Thymus (tissue), 11 donors: ENCODE data around the gene KANSL1. TPM values are rescaled to one million over a fixed set of nuclear protein-coding genes. Genes with fewer than 3 reads are reported as not detected.
"Not testable (repeated sequence)": the region's sequence is repeated elsewhere in the genome, so short reads cannot be mapped to it uniquely, and the experiment has no call there.

Source experiments
- DNase-seq, 9 donors: peaks; one replicate each; pipeline ENCODE4 v3.0.0-alpha.2; 2013; ENCODE audit warnings: low spot score in 9 of 9, low read depth in 6 of 9, missing footprints in 1 of 9
- H3K27ac ChIP-seq, 2 donors: one replicate each; pipeline ENCODE4 v1.5.1; 2013; ENCODE audit warnings: control low read depth in 1 of 2, low read depth in 1 of 2, low read length in 1 of 2, mild to moderate bottlenecking in 1 of 2, moderate library complexity in 1 of 2
- H3K27me3 ChIP-seq, 2 donors: one replicate each; pipeline ENCODE4 v1.5.1; 2013; ENCODE audit warnings: low read length in 1 of 2; ENCODE audit not compliant: control insufficient read depth in 2 of 2, insufficient read depth in 1 of 2
- H3K36me3 ChIP-seq, 2 donors: one replicate each; pipeline ENCODE4 v1.5.1; 2013; ENCODE audit warnings: low read length in 1 of 2, mild to moderate bottlenecking in 1 of 2, moderate library complexity in 1 of 2; ENCODE audit not compliant: control insufficient read depth in 2 of 2, insufficient read depth in 2 of 2
- H3K4me1 ChIP-seq, 2 donors: one replicate each; pipeline ENCODE4 v1.5.1; 2013; ENCODE audit warnings: low read length in 2 of 2; ENCODE audit not compliant: control insufficient read depth in 2 of 2, insufficient read depth in 2 of 2
- H3K4me3 ChIP-seq, 2 donors: one replicate each; pipeline ENCODE4 v1.5.1; 2013; ENCODE audit warnings: low read length in 2 of 2, control low read depth in 1 of 2, mild to moderate bottlenecking in 1 of 2
- H3K9me3 ChIP-seq, 2 donors: one replicate each; pipeline ENCODE4 v1.5.1; 2013; ENCODE audit warnings: low read length in 1 of 2, mild to moderate bottlenecking in 1 of 2; ENCODE audit not compliant: control insufficient read depth in 2 of 2, insufficient read depth in 1 of 2
- WGBS: extraction: QIAGEN DNeasy Blood & Tissue Kit; methylation state at CpG from one replicate; pipeline ENCODE4 v1.1.7; 2013; 5-methylcytosine and 5-hydroxymethylcytosine counted together
- polyA plus RNA-seq: library from polyadenylated mRNA; stranded (reverse); fragments of 200-250 nt; gene quantifications from one replicate; pipeline ENCODE4 v1.2.3, GENCODE V29; 2013
- total RNA-seq: library from RNA; stranded (reverse); fragments of 120-200 nt; gene quantifications from one replicate; pipeline ENCODE4 v1.2.4, GENCODE V29; 2013
- donor health status: healthy.

Gene KANSL1
- total and polyA plus RNA-seq, 2 donors, result 22.3 to 101 TPM

DNA sequence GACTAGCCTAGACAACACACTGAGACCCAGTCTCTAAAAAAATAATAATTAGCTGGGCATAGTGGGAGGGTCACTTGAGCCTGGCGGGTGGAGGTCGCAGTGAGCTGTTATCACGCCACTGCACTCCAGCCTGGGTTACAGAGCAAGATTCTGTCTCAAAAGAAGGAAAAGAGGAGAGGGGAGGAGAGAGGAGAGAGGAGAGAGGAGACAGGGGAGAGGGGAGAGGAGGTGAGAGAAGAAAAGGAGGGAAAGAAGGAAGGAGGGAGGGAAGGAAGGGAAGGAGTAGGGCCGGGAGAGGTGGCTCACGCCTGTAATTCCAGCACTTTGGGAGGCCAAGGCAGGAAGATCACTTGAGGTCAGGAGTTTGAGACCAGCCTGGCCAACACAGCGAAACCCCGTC is 9.8 kb downstream of the KANSL1 start:
- not testable (repeated sequence) for DNase-seq, H3K9me3 ChIP-seq, H3K27ac ChIP-seq, H3K27me3 ChIP-seq, H3K36me3 ChIP-seq, H3K4me3 ChIP-seq
- H3K4me1 ChIP-seq, result peaks cover 16 to 21% of the 10 kb centered on the region in 2 donors
- 97% methylated on average over 7 of the region's 7 CpGs for WGBS

DNA sequence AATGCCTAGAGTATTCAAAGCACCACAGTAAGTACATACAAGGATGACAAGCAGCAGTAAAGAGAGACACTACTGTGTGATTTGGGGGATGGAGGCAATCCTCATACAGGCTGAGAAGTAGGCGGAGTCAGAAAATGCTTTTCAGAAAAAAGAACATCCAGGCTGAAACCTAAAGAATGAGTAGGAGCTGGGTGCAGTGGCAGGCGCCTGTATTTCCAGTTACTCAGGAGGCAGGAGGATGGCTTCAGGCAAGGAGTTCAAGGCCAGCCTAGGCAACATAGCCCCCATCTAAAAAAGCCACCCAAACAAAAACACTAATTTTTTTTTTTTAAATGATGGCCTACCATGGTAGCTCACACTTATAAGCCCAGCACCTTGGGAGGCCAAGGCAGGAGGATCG is 10.3 kb downstream of the KANSL1 start:
- no peak overlapping the region for H3K4me3 ChIP-seq
- H3K4me1 ChIP-seq, result peaks cover 13 to 18% of the 10 kb centered on the region in 2 donors
- WGBS, result 95% methylated on average over 3 of the region's 3 CpGs
- peak in 1 of 9 donors; percentile 58 for DNase-seq
- H3K36me3 ChIP-seq, result peaks cover 0 to 9% of the 10 kb centered on the region in 2 donors
- H3K27me3 ChIP-seq, result no peaks in the 10 kb centered on the region
- no peak overlapping the region for H3K27ac ChIP-seq
- H3K9me3 ChIP-seq, result peaks cover 0 to 2% of the 10 kb centered on the region in 2 donors

DNA sequence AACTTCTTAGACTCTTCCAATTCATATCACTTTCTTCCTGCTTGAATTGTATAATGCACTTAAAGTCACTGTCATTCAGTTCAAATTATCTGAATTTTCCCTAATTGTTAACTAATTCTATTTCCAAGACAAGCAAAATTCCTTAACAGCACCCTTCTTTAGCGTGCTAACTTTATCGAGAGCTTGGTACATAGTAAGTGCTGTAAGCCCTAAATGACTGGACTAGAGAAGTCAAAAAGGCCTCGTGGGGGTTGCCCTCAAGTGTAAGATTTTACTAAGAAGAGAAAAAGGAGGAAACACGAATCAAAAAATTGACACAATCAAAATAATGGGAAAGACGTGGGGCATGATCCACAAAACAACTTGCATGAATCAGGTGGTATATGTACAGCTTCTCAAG is 11.3 kb downstream of the KANSL1 start:
- H3K27ac ChIP-seq, result no peak overlapping the region
- H3K9me3 ChIP-seq, result peaks cover 0 to 2% of the 10 kb centered on the region in 2 donors
- H3K4me3 ChIP-seq, result no peak overlapping the region
- 91% methylated on average over 5 of the region's 5 CpGs for WGBS
- H3K36me3 ChIP-seq, result peaks cover 0 to 9% of the 10 kb centered on the region in 2 donors
- DNase-seq, result no peak
- H3K4me1 ChIP-seq, result peaks cover 12 to 16% of the 10 kb centered on the region in 2 donors
- no peaks in the 10 kb centered on the region for H3K27me3 ChIP-seq

DNA sequence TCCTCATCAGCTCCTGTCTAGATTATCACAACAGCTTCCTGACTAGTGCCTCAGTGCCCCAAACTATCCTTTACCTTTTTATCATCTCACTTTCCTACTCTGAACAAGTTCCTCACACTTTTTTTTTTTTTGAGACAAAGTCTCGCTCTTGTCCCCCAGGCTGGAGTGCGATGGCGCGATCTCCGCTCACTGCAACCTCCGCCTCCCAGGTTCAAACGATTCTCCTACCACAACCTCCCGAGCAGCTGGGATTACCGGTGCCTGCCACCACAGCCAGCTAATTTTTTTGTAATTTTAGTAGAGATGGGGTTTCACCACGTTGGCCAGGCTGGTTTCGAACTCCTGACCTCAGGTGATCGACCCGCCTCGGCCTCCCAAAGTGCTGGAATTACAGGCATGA is 11.9 kb downstream of the KANSL1 start:
- not testable (repeated sequence) for H3K27ac ChIP-seq, H3K36me3 ChIP-seq, DNase-seq, H3K4me3 ChIP-seq, H3K9me3 ChIP-seq, H3K27me3 ChIP-seq
- 93% methylated on average over 14 of the region's 14 CpGs for WGBS
- H3K4me1 ChIP-seq, result peaks cover 11 to 16% of the 10 kb centered on the region in 2 donors

DNA sequence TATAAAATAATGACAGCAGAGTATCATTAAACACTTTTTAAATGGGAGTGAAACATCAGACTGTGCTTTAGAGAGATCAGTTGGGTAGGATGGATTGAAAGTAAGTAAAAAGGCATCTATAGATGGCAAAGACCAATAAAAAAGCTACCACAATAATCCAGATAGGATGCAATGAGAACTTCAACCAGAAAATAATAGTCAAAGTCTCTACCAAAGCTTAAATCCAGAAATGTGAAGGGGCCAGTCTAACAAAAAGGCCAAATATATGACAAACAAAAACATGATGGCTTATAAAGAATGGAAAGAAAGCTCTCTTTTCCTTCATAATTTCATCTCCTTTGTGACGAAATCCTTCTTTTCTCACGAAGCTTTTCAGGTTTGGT is 12.3 kb downstream of the KANSL1 start:
- WGBS, result 85% methylated on average over 2 of the region's 2 CpGs
- no peak overlapping the region for H3K27ac ChIP-seq
- H3K4me1 ChIP-seq, result peaks cover 8 to 16% of the 10 kb centered on the region in 2 donors
- no peak overlapping the region for H3K4me3 ChIP-seq
- no peak for DNase-seq
- H3K27me3 ChIP-seq, result no peaks in the 10 kb centered on the region
- H3K36me3 ChIP-seq, result peaks cover 0 to 9% of the 10 kb centered on the region in 2 donors
- peaks cover 0 to 2% of the 10 kb centered on the region in 2 donors for H3K9me3 ChIP-seq

DNA sequence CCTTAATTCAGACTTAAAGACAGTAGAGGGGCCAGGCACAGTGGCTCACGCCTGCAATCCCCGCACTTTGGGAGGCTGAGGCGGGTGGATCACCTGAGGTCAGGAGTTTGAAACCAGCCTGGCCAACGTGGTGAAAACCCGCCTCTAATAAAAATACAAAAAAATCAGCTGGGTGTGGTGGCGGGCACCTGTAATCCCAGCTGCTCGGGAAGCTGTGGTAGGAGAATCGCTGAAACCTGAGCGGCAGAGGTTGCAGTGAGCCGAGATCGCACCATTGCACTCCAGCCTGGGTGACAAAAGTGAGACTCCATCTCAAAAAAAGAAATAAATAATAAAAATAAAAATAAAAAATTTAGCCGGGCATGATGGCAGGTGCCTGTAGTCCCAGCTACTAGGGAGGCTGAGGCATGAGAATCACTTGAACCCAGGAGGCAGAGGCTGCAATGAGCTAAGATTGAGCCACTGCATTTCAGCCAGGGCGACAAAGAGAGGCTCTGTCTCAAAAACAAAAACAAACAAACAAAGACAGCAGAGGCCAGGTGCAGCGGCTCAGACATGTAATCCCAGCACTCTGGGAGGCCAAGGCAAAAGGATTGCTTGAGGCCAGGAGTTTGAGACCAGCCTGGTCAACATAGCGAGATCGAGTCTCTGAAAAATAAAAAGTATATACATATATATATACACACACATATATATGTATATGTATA is 12.9 kb downstream of the KANSL1 start:
- H3K27me3 ChIP-seq, H3K36me3 ChIP-seq, H3K27ac ChIP-seq, DNase-seq, H3K9me3 ChIP-seq, H3K4me3 ChIP-seq: not testable (repeated sequence)
- WGBS, result 96% methylated on average over 16 of the region's 16 CpGs
- peaks cover 8 to 16% of the 10 kb centered on the region in 2 donors for H3K4me1 ChIP-seq

DNA sequence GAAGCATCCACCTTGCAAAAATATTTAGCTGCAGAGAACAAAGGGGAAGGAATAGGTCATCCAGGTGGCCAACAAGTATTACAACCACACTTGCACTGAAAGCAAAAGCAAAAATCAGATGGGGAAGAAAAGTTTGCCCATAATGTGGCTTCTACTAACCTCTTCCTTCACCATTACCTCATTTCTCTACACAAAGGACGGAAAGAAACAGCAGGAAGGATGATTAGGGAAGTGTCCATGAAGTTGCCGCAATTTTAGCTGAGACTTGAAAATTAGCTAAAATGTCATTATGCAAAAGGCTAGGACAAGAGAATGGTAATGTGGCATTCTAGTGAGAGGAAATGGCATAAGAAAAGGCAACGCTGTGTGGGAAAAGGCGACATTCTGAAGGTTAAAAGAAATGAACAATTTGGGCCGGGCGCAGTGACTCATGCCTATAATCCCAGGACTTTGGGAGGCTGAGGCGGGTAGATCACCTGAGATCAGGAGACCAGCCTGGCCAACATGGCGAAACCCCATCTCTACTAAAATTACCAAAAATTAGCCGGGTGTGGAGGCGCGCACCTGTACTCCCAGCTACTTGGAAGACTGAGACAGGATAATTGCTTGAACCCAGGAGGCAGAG is 13.7 kb downstream of the KANSL1 start:
- H3K4me1 ChIP-seq, result peaks cover 4 to 14% of the 10 kb centered on the region in 2 donors
- peaks cover 0 to 10% of the 10 kb centered on the region in 2 donors for H3K36me3 ChIP-seq
- DNase-seq, result peak in 1 of 9 donors; percentile 52
- WGBS, result 86% methylated on average over 11 of the region's 11 CpGs
- H3K4me3 ChIP-seq, result no peak overlapping the region
- no peak overlapping the region for H3K27ac ChIP-seq
- H3K9me3 ChIP-seq, result peaks cover 0 to 2% of the 10 kb centered on the region in 2 donors
- no peaks in the 10 kb centered on the region for H3K27me3 ChIP-seq

DNA sequence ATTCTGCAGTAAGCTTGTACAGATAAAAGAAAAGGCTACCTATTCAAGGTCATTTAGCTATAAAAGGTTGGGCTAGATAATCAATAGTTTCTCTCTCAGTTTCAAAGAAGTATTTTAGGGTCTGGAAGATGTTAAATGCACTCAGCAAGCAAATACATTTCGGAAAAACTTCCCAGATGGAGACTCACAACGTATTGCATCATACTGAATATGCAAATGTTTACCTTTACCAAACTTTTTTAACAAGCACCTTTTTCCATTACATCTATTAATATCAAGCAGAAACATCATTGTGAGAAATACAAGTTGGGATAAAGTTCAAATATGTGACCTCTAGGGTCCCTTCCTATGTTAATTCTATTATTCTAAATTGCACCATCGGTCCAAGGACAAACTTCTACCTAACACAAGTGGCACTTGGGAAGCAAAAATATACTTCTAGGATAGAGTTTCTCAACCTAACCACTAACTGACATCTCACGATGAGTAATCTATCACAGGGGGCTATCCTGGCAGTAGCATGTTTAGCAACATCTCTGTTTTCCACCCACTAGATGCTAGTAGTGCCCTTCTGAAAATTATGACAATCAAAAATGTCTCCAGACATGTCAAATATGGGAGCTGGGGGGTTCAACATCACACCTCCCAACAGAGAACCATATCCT is 14.5 kb downstream of the KANSL1 start:
- no peak overlapping the region for H3K27ac ChIP-seq
- peaks cover 0 to 2% of the 10 kb centered on the region in 2 donors for H3K9me3 ChIP-seq
- no peak for DNase-seq
- H3K4me3 ChIP-seq, result no peak overlapping the region
- peaks cover 0 to 10% of the 10 kb centered on the region in 2 donors for H3K36me3 ChIP-seq
- H3K27me3 ChIP-seq, result no peaks in the 10 kb centered on the region
- peaks cover 4 to 14% of the 10 kb centered on the region in 2 donors for H3K4me1 ChIP-seq
- WGBS, result 84% methylated on average over 4 of the region's 4 CpGs

DNA sequence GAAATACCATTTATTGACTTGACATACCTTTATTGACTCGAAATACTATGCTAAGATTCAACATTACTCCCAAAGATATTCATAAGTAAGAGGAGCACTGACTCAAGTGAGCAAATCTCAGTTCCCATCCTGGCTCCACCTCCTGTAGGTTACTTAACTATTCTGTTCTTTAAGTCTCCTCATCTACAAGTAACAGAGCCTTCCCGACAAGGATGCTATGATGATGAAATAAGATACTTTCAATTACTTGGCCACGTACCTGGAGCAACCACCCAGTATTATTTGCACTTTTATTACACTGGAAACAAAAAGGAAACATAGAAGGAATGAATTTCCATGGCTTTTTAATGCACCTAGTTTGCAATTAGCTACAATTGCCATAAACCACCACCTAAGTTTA is 16.3 kb downstream of the KANSL1 start:
- Histone ChIP-seq H3K4me3 (no peak overlapping the region), H3K27ac (no peak overlapping the region), H3K27me3 (no peaks in the 10 kb centered on the region), H3K4me1 (peaks cover 3 to 14% of the 10 kb centered on the region in 2 donors), H3K36me3 (peaks cover under 1 to 11% of the 10 kb centered on the region in 2 donors), H3K9me3 (peaks cover 0 to 2% of the 10 kb centered on the region in 2 donors)
- WGBS, result 96% methylated on average over 3 of the region's 3 CpGs
- no peak for DNase-seq
